IMR-90 (cell line): ENCODE data around the gene XRCC4. TPM values are rescaled to one million over a fixed set of nuclear protein-coding genes. Genes with fewer than 3 reads are reported as not detected.

Experiments used
- ATAC-seq: fragments of 200-7000 bp; cut with Tn5 transposase; 2 replicates; pipeline ENCODE4 v1.9.1; 2020; ENCODE audit warnings: low read depth, mild to moderate bottlenecking, moderate library complexity
- BruUV-seq: library from RNA; stranded (reverse); fragments of 400-500 nt; replicated peaks from 2 replicates; lab custom pipeline; 2021; lab: Mats Ljungman, UMichigan
- CTCF ChIA-PET: fragments of 300-600 bp; formaldehyde crosslinking; extraction: SDS; loops from one replicate; lab custom pipeline; 2021; ENCODE audit warnings: antibody characterized with exemption; lab: Yijun Ruan, JAX
- POLR2A ChIA-PET: fragments of 300-600 bp; sonication (Branson Sonifier 250); formaldehyde crosslinking; loops from one replicate; lab custom pipeline; 2022; ENCODE audit warnings: antibody characterized with exemption; ENCODE audit not compliant: unreplicated experiment; lab: Charles Lee
- DNase-seq: peaks from one replicate; pipeline ENCODE4 v3.0.0; 2013
- H2AFZ ChIP-seq: replicated peaks from 2 replicates; pipeline ENCODE3; 2013; ENCODE audit warnings: low read length, mild to moderate bottlenecking; ENCODE audit not compliant: poor library complexity
- H2AK5ac ChIP-seq: 2 replicates; pipeline ENCODE4 v1.6.1; 2013; ENCODE audit warnings: low read depth, low read length, inconsistent platforms
- H2AK9ac ChIP-seq: replicated peaks from 2 replicates; pipeline ENCODE3; 2013; ENCODE audit warnings: mild to moderate bottlenecking, low read depth, low read length, moderate library complexity; ENCODE audit not compliant: poor library complexity
- H2BK120ac ChIP-seq: 2 replicates; pipeline ENCODE4 v1.6.1; 2013; ENCODE audit warnings: low read depth, low read length, inconsistent platforms
- H2BK15ac ChIP-seq: 3 replicates; pipeline ENCODE4 v1.6.1; 2013; ENCODE audit warnings: low read depth, low read length, inconsistent platforms
- H2BK20ac ChIP-seq: 2 replicates; pipeline ENCODE4 v1.6.1; 2013; ENCODE audit warnings: low read depth, mild to moderate bottlenecking, inconsistent platforms, low read length, moderate library complexity
- H2BK5ac ChIP-seq: 2 replicates; pipeline ENCODE4 v1.6.1; 2013; ENCODE audit warnings: mild to moderate bottlenecking, low read depth, low read length, inconsistent platforms; ENCODE audit not compliant: poor library complexity, severe bottlenecking
- H3K14ac ChIP-seq: replicated peaks from 2 replicates; pipeline ENCODE4 v1.6.1; 2013; ENCODE audit warnings: low read depth, low read length, inconsistent platforms
- H3K18ac ChIP-seq: 2 replicates; pipeline ENCODE4 v1.6.1; 2013; ENCODE audit warnings: low read depth, low read length, control low read depth
- H3K23ac ChIP-seq: 2 replicates; pipeline ENCODE4 v1.6.1; 2013; ENCODE audit warnings: low read depth, low read length, inconsistent platforms
- H3K27ac ChIP-seq: 2 replicates; pipeline ENCODE4 v1.5.1; 2013; ENCODE audit warnings: mild to moderate bottlenecking, control low read depth, low read length; ENCODE audit not compliant: insufficient read depth
- H3K27me3 ChIP-seq: 2 replicates; pipeline ENCODE4 v1.6.1; 2013; ENCODE audit warnings: low read length; ENCODE audit not compliant: control insufficient read depth, insufficient read depth
- H3K36me3 ChIP-seq: 2 replicates; pipeline ENCODE4 v1.6.1; 2013; ENCODE audit warnings: low read length, mixed read lengths; ENCODE audit not compliant: control insufficient read depth, insufficient read depth
- H3K4ac ChIP-seq: 2 replicates; pipeline ENCODE4 v1.6.1; 2013; ENCODE audit warnings: low read depth, low read length, inconsistent platforms
- H3K4me1 ChIP-seq: 2 replicates; pipeline ENCODE4 v1.6.1; 2013; ENCODE audit warnings: low read length, mixed read lengths; ENCODE audit not compliant: control insufficient read depth, insufficient read depth
- H3K4me2 ChIP-seq: 2 replicates; pipeline ENCODE4 v1.6.1; 2013; ENCODE audit warnings: low read depth, mild to moderate bottlenecking, control low read depth, low read length, moderate library complexity
- H3K4me3 ChIP-seq: 2 replicates; pipeline ENCODE4 v1.5.1; 2013; ENCODE audit warnings: low read depth, mild to moderate bottlenecking, control low read depth, low read length, moderate library complexity; ENCODE audit not compliant: insufficient read depth
- H3K56ac ChIP-seq: 2 replicates; pipeline ENCODE4 v1.6.1; 2013; ENCODE audit warnings: low read length, inconsistent platforms; ENCODE audit not compliant: insufficient read depth; ENCODE audit errors: extremely low read depth
- H3K79me1 ChIP-seq, 2 experiments: 2 replicates each; pipeline ENCODE4 v1.6.1; 2013; ENCODE audit warnings: low read length in 2 of 2, inconsistent platforms in 1 of 2, low read depth in 1 of 2
- H3K9ac ChIP-seq: 2 replicates; pipeline ENCODE4 v1.6.1; 2013; ENCODE audit warnings: low read depth, low read length, control low read depth
- H3K9me1 ChIP-seq: 2 replicates; pipeline ENCODE4 v1.6.1; 2013; ENCODE audit warnings: low read length, inconsistent platforms; ENCODE audit not compliant: insufficient read depth
- H3K9me3 ChIP-seq: 2 replicates; pipeline ENCODE4 v1.6.1; 2013; ENCODE audit warnings: low read length; ENCODE audit not compliant: control insufficient read depth, insufficient read depth
- H4K20me1 ChIP-seq: 2 replicates; pipeline ENCODE4 v1.6.1; 2013; ENCODE audit warnings: low read length, inconsistent platforms; ENCODE audit not compliant: insufficient read depth
- H4K5ac ChIP-seq: 2 replicates; pipeline ENCODE4 v1.6.1; 2013; ENCODE audit warnings: mild to moderate bottlenecking, low read depth, low read length, control low read depth
- H4K8ac ChIP-seq, 2 experiments: 2 replicates each; pipeline ENCODE4 v1.6.1; 2013; ENCODE audit warnings: low read depth in 2 of 2, low read length in 2 of 2, control low read depth in 1 of 2, inconsistent platforms in 1 of 2
- H4K91ac ChIP-seq: 2 replicates; pipeline ENCODE4 v1.6.1; 2013; ENCODE audit warnings: low read depth, low read length, inconsistent platforms; ENCODE audit not compliant: insufficient read depth
- BHLHE40 ChIP-seq: fragments of 150-350 bp; IDR thresholded peaks from 2 replicates; pipeline ENCODE4 v1.6.1; 2016; ENCODE audit warnings: mild to moderate bottlenecking, low read depth, low read length
- CEBPB ChIP-seq: IDR thresholded peaks from 2 replicates; pipeline ENCODE4 v1.6.1; 2012; ENCODE audit warnings: low read depth, low read length, improper control_type of control experiment
- CHD1 ChIP-seq: IDR thresholded peaks from 2 replicates; pipeline ENCODE4 v1.6.1; 2012; ENCODE audit warnings: low read depth, low read length, improper control_type of control experiment
- CTCF ChIP-seq: conservative IDR thresholded peaks from 2 replicates; pipeline ENCODE4 v1.5.1; 2012; ENCODE audit warnings: mild to moderate bottlenecking, low read depth, low read length, improper control_type of control experiment
- ELK1 ChIP-seq: fragments of 150-350 bp; IDR thresholded peaks from 2 replicates; pipeline ENCODE4 v1.6.1; 2016; ENCODE audit warnings: low read depth, mild to moderate bottlenecking, low read length, moderate library complexity, borderline replicate concordance
- FOS ChIP-seq: fragments of 150-350 bp; IDR thresholded peaks from 2 replicates; pipeline ENCODE4 v1.6.1; 2016; ENCODE audit warnings: low read depth, low read length
- MAFK ChIP-seq: IDR thresholded peaks from 2 replicates; pipeline ENCODE4 v1.6.1; 2012; ENCODE audit warnings: low read depth, low read length, improper control_type of control experiment
- MAZ ChIP-seq: IDR thresholded peaks from 2 replicates; pipeline ENCODE4 v1.6.1; 2012; ENCODE audit warnings: low read depth, mild to moderate bottlenecking, low read length, improper control_type of control experiment, moderate library complexity, borderline replicate concordance
- MXI1 ChIP-seq: IDR thresholded peaks from 2 replicates; pipeline ENCODE4 v1.6.1; 2012; ENCODE audit warnings: low read depth, mild to moderate bottlenecking, low read length, moderate library complexity, borderline replicate concordance
- NFE2L2 ChIP-seq: fragments of 150-350 bp; IDR thresholded peaks from 2 replicates; pipeline ENCODE4 v1.6.1; 2016; ENCODE audit warnings: low read depth, mild to moderate bottlenecking, low read length
- POLR2A ChIP-seq: IDR thresholded peaks from 2 replicates; pipeline ENCODE4 v1.6.1; 2012; ENCODE audit warnings: mild to moderate bottlenecking, low read depth, low read length
- RAD21 ChIP-seq: IDR thresholded peaks from 2 replicates; pipeline ENCODE4 v1.6.1; 2012; ENCODE audit warnings: low read length, improper control_type of control experiment
- RCOR1 ChIP-seq: IDR thresholded peaks from 2 replicates; pipeline ENCODE4 v1.6.1; 2012; ENCODE audit warnings: mild to moderate bottlenecking, low read length, improper control_type of control experiment; ENCODE audit not compliant: insufficient replicate concordance
- RFX5 ChIP-seq: IDR thresholded peaks from 2 replicates; pipeline ENCODE4 v1.8.0; 2012; ENCODE audit warnings: low read depth, mild to moderate bottlenecking, low read length, moderate library complexity
- SMC3 ChIP-seq: fragments of 150-350 bp; IDR thresholded peaks from 2 replicates; pipeline ENCODE4 v1.6.1; 2016; ENCODE audit warnings: low read depth, mild to moderate bottlenecking, antibody characterized with exemption, low read length, moderate library complexity
- USF2 ChIP-seq: fragments of 150-350 bp; IDR thresholded peaks from 2 replicates; pipeline ENCODE4 v1.6.1; 2017; ENCODE audit warnings: mild to moderate bottlenecking, antibody characterized with exemption, low read length, low read depth
- dilution Hi-C: fragments of 300-500 bp; cut with HindIII; formaldehyde crosslinking; loops from one replicate; pipeline ENCODE4 v1.14.3; 2018; ENCODE audit warnings: low sequenced_read_pairs; ENCODE audit not compliant: unreplicated experiment
- in situ Hi-C: fragments of 300-500 bp; cut with MboI; formaldehyde crosslinking; loops from 3 replicates; pipeline ENCODE4 v1.14.3; 2019; ENCODE audit warnings: low sequenced_read_pairs, inconsistent platforms, mixed read lengths
- intact Hi-C: fragments of 100-400 bp; cut with micrococcal nuclease; formaldehyde crosslinking; loops from 2 replicates; pipeline ENCODE4 v1.10.0; 2022
- polyA plus RNA-seq, 3 experiments: library from polyadenylated mRNA; depleted of rRNA; stranded (reverse); fragments of >200 nt; gene quantifications; 2 replicates each; pipeline ENCODE4 v1.2.3, GENCODE V29; 2012; ENCODE audit warnings: low replicate concordance in 1 of 3
- total RNA-seq: library from RNA; depleted of rRNA; stranded (reverse); fragments of >200 nt; gene quantifications from 2 replicates; pipeline ENCODE4 v1.2.3, GENCODE V29; 2012

The XRCC4 gene
- total and polyA plus RNA-seq, 2 of the 4 experiments (the other 2 are of a cell fraction): 3.5 to 4.7 TPM

GRCh38 chr5:83209963-83210362 lies 132.6 kb downstream of the XRCC4 start:
- H3K9ac ChIP-seq: no peak overlapping the region
- DNase-seq: no peak
- POLR2A ChIA-PET: no interaction called here
- no peak overlapping the region for H2AK9ac ChIP-seq
- dilution Hi-C loops (no loop called here), in situ Hi-C loops (no loop called here), intact Hi-C loops (no loop called here)
- H3K27ac ChIP-seq: no peak overlapping the region
- H4K8ac ChIP-seq: no peak overlapping the region
- no peak overlapping the region for H2AFZ ChIP-seq
- no peak overlapping the region for H3K14ac ChIP-seq
- no TSS peak for BruUV-seq
- no peaks in the 10 kb centered on the region for H3K27me3 ChIP-seq
- H4K91ac ChIP-seq: no peak overlapping the region
- no peak overlapping the region for H2BK15ac ChIP-seq
- H2BK20ac ChIP-seq: no peak overlapping the region
- H3K79me1 ChIP-seq: no peaks in the 10 kb centered on the region
- TF ChIP-seq MAZ: no peak
- no peak for TF ChIP-seq RAD21
- TF ChIP-seq NFE2L2: no peak
- no peak for TF ChIP-seq FOS
- no peak for TF ChIP-seq MXI1
- TF ChIP-seq MAFK: no peak
- TF ChIP-seq RFX5: no peak
- TF ChIP-seq ELK1: no peak
- no peak for TF ChIP-seq BHLHE40
- TF ChIP-seq SMC3: no peak
- no peak for TF ChIP-seq CEBPB
- TF ChIP-seq POLR2A: no peak
- no peak for TF ChIP-seq USF2
- no peak for TF ChIP-seq RCOR1
- no peak for TF ChIP-seq CHD1
- no peak for TF ChIP-seq CTCF
- H3K18ac ChIP-seq: no peak overlapping the region
- no peak overlapping the region for H2BK120ac ChIP-seq
- no peak overlapping the region for H3K23ac ChIP-seq
- no peak overlapping the region for H2BK5ac ChIP-seq
- H4K5ac ChIP-seq: no peak overlapping the region
- CTCF ChIA-PET: interaction anchor here (0.6 to 1.1 kb wide), 2 partner anchors 10 to 516 kb away, joined by 3 to 7 read pairs; no protein-coding TSS in a partner anchor
- no peaks in the 10 kb centered on the region for H3K4me1 ChIP-seq
- H3K9me1 ChIP-seq: 0 out of 2 replicates have a peak, but pooled peaks cover 2% of the 10 kb centered on the region
- H3K4me2 ChIP-seq: no peak overlapping the region
- H4K20me1 ChIP-seq: no peaks in the 10 kb centered on the region
- H3K4me3 ChIP-seq: no peak overlapping the region
- no peak overlapping the region for H3K4ac ChIP-seq
- no peaks in the 10 kb centered on the region for H3K9me3 ChIP-seq
- no peak overlapping the region for H2AK5ac ChIP-seq
- ATAC-seq: no peak
- H3K56ac ChIP-seq: no peak overlapping the region
- H3K36me3 ChIP-seq: no peaks in the 10 kb centered on the region
